ENCODE results near the gene DUSP9. TPM values are rescaled to one million over a fixed set of nuclear protein-coding genes. Genes with fewer than 3 reads are reported as not detected.

The DUSP9 gene
- total RNA-seq, 1 donor from 2014 or later: 0.20 TPM

GRCh38 chrX:153687121-153688039, 40.4 kb downstream of the DUSP9 start, which contains the start of gene SLC6A8:
SLC6A8 (plus strand) TSS chrX:153687926; CDS start chrX:153688575, 649 bp downstream.
- H3K4me1 ChIP-seq (ENCODE audit: insufficient read depth, low read length): peaks cover 11% of the 10 kb centered on the region
- peak within 1 kb of the TSS; percentile 68 for H3K4me2 ChIP-seq (ENCODE audit: low read length)
- H3K36me3 ChIP-seq (ENCODE audit: insufficient read depth, low read length): no peaks in the 10 kb centered on the region
- no peak within 1 kb of the TSS for H3K27ac Mint-ChIP-seq (ENCODE audit: unreplicated experiment)
- no peaks in the 10 kb centered on the region for H3K27me3 ChIP-seq (ENCODE audit: insufficient read depth, low read length)
- no peak within 1 kb of the TSS for H2AFZ ChIP-seq (ENCODE audit: low read depth, low read length)
- H4K20me1 ChIP-seq (ENCODE audit: insufficient read depth, low read length): peaks cover 10% of the 10 kb centered on the region
- H3K9me3 ChIP-seq (ENCODE audit: insufficient read depth, low read depth, low read length): no peaks in the 10 kb centered on the region
- no peak within 1 kb of the TSS for H3K27ac ChIP-seq (ENCODE audit: low read depth, low read length)
- no peaks in the 10 kb centered on the region for H3K27me3 Mint-ChIP-seq (ENCODE audit: low read depth, unreplicated experiment)
- H3K4me3 ChIP-seq (ENCODE audit: insufficient read depth, low read depth, low read length): peak within 1 kb of the TSS; percentile 33
- H3K36me3 Mint-ChIP-seq (ENCODE audit: low read depth, unreplicated experiment): no peaks in the 10 kb centered on the region
- peaks cover 2% of the 10 kb centered on the region for H3K4me1 Mint-ChIP-seq (ENCODE audit: low read depth, unreplicated experiment)
- peak within 1 kb of the TSS; percentile 68 for H3K4me3 Mint-ChIP-seq (ENCODE audit: unreplicated experiment)
- H3K79me2 ChIP-seq (ENCODE audit: insufficient read depth, low read length): peaks cover 5% of the 10 kb centered on the region
- no peak for FAIRE-seq
- peak within 1 kb of the TSS; percentile 48 for H3K9ac ChIP-seq (ENCODE audit: low read length)
- no peaks in the 10 kb centered on the region for H3K9me3 Mint-ChIP-seq (ENCODE audit: unreplicated experiment)
- DNase-seq (ENCODE audit: low read depth): peak; percentile 26
- TF ChIP-seq EZH2 (IDR thresholded peaks at IDR 0.05; ENCODE audit: insufficient read depth, low read length) (no peak), CTCF (IDR thresholded peaks at IDR 0.05; ENCODE audit: insufficient read depth, low read depth, low read length) (no peak)

- Histone ChIP-seq H3K27me3 (ENCODE audit: insufficient read depth, low read length) (no peaks in the 10 kb centered on the region), H3K4me3 (ENCODE audit: insufficient read depth, low read depth, low read length) (no peak overlapping the region), H3K4me2 (ENCODE audit: low read length) (no peak overlapping the region), H3K4me1 (ENCODE audit: insufficient read depth, low read length) (peaks cover 11% of the 10 kb centered on the region), H3K27ac (ENCODE audit: low read depth, low read length) (no peak overlapping the region), H4K20me1 (ENCODE audit: insufficient read depth, low read length) (peaks cover 10% of the 10 kb centered on the region), H3K79me2 (ENCODE audit: insufficient read depth, low read length) (peaks cover 5% of the 10 kb centered on the region), H2AFZ (ENCODE audit: low read depth, low read length) (no peak overlapping the region), H3K9me3 (ENCODE audit: insufficient read depth, low read depth, low read length) (no peaks in the 10 kb centered on the region), H3K9ac (ENCODE audit: low read length) (no peak overlapping the region), H3K36me3 (ENCODE audit: insufficient read depth, low read length) (no peaks in the 10 kb centered on the region)
- no peak for DNase-seq (ENCODE audit: low read depth)
- Mint-ChIP-seq H3K4me1 (ENCODE audit: low read depth, unreplicated experiment) (peaks cover 2% of the 10 kb centered on the region), H3K27me3 (ENCODE audit: low read depth, unreplicated experiment) (no peaks in the 10 kb centered on the region), H3K4me3 (ENCODE audit: unreplicated experiment) (no peak overlapping the region), H3K9me3 (ENCODE audit: unreplicated experiment) (no peaks in the 10 kb centered on the region), H3K27ac (ENCODE audit: unreplicated experiment) (no peak overlapping the region), H3K36me3 (ENCODE audit: low read depth, unreplicated experiment) (no peaks in the 10 kb centered on the region)
- no peak for FAIRE-seq
- TF ChIP-seq CTCF (IDR thresholded peaks at IDR 0.05; ENCODE audit: insufficient read depth, low read depth, low read length) (no peak), EZH2 (IDR thresholded peaks at IDR 0.05; ENCODE audit: insufficient read depth, low read length) (no peak)
Observed at GRCh38 chrX:153688071-153688470, 41.1 kb downstream of the DUSP9 start.

GRCh38 chrX:153688506-153688905, 41.5 kb downstream of the DUSP9 start:
- DNase-seq (ENCODE audit: low read depth) (no peak), FAIRE-seq (no peak)
- Mint-ChIP-seq H3K9me3 (ENCODE audit: unreplicated experiment) (no peaks in the 10 kb centered on the region), H3K27ac (ENCODE audit: unreplicated experiment) (no peak overlapping the region), H3K4me1 (ENCODE audit: low read depth, unreplicated experiment) (peaks cover 2% of the 10 kb centered on the region), H3K27me3 (ENCODE audit: low read depth, unreplicated experiment) (no peaks in the 10 kb centered on the region), H3K4me3 (ENCODE audit: unreplicated experiment) (no peak overlapping the region), H3K36me3 (ENCODE audit: low read depth, unreplicated experiment) (no peaks in the 10 kb centered on the region)
- H3K79me2 ChIP-seq (ENCODE audit: insufficient read depth, low read length): peaks cover 5% of the 10 kb centered on the region
- no peaks in the 10 kb centered on the region for H3K9me3 ChIP-seq (ENCODE audit: insufficient read depth, low read depth, low read length)
- no peak for TF ChIP-seq CTCF (IDR thresholded peaks at IDR 0.05; ENCODE audit: insufficient read depth, low read depth, low read length)
- no peak for TF ChIP-seq EZH2 (IDR thresholded peaks at IDR 0.05; ENCODE audit: insufficient read depth, low read length)
- H3K36me3 ChIP-seq (ENCODE audit: insufficient read depth, low read length): no peaks in the 10 kb centered on the region
- peak overlapping the region; percentile 48 for H3K9ac ChIP-seq (ENCODE audit: low read length)
- peak overlapping the region; percentile 33 for H3K4me3 ChIP-seq (ENCODE audit: insufficient read depth, low read depth, low read length)
- H2AFZ ChIP-seq (ENCODE audit: low read depth, low read length): no peak overlapping the region
- peak overlapping the region; percentile 68 for H3K4me2 ChIP-seq (ENCODE audit: low read length)
- no peak overlapping the region for H3K27ac ChIP-seq (ENCODE audit: low read depth, low read length)
- H3K4me1 ChIP-seq (ENCODE audit: insufficient read depth, low read length): peaks cover 11% of the 10 kb centered on the region
- peaks cover 10% of the 10 kb centered on the region for H4K20me1 ChIP-seq (ENCODE audit: insufficient read depth, low read length)
- no peaks in the 10 kb centered on the region for H3K27me3 ChIP-seq (ENCODE audit: insufficient read depth, low read length)

Measured in astrocyte (in vitro differentiated cells and primary cell).